Panc1 (cell line): ENCODE results near the gene IHH. TPM values are rescaled to one million over a fixed set of nuclear protein-coding genes. Genes with fewer than 3 reads are reported as not detected.

Experiments used
- ATAC-seq: fragments of 200-7000 bp; cut with Tn5 transposase; 2 replicates; pipeline ENCODE4 v1.9.1; 2020; ENCODE audit warnings: mild to moderate bottlenecking, moderate library complexity
- BruUV-seq: library from RNA; stranded (reverse); fragments of 400-500 nt; replicated peaks from 2 replicates; lab custom pipeline; 2021; lab: Mats Ljungman, UMichigan
- CTCF ChIA-PET: fragments of 300-600 bp; sonication (Branson Sonifier 250); formaldehyde crosslinking; loops from one replicate; lab custom pipeline; 2022; ENCODE audit warnings: antibody characterized with exemption; lab: Charles Lee
- POLR2A ChIA-PET: fragments of 300-600 bp; sonication (Branson Sonifier 250); formaldehyde crosslinking; loops from one replicate; lab custom pipeline; 2022; ENCODE audit warnings: antibody characterized with exemption; lab: Charles Lee
- DNase-seq: peaks from one replicate; pipeline ENCODE4 v3.0.0-alpha.2; 2010; ENCODE audit warnings: low read depth, low spot score
- H3K27ac ChIP-seq: 2 replicates; pipeline ENCODE4 v1.5.1; 2011; ENCODE audit warnings: mild to moderate bottlenecking, low read length, inconsistent platforms
- H3K27me3 ChIP-seq: fragments of 200-500 bp; sonication (Bioruptor generic); 2 replicates; pipeline ENCODE4 v1.6.0; 2014; ENCODE audit warnings: low read length, inconsistent platforms; ENCODE audit not compliant: control insufficient read depth, insufficient read depth
- H3K36me3 ChIP-seq: fragments of 200-500 bp; sonication (Bioruptor generic); 2 replicates; pipeline ENCODE4 v1.5.1; 2014; ENCODE audit warnings: inconsistent platforms, mild to moderate bottlenecking, low read length, moderate library complexity; ENCODE audit not compliant: control insufficient read depth, insufficient read depth
- H3K4me1 ChIP-seq: 2 replicates; pipeline ENCODE4 v1.5.1; 2011; ENCODE audit warnings: inconsistent platforms, mild to moderate bottlenecking, low read length, moderate library complexity; ENCODE audit not compliant: control insufficient read depth, insufficient read depth
- H3K4me3 ChIP-seq, 2 experiments: 2 replicates each; pipeline ENCODE4 v1.5.1; 2011 to 2012; ENCODE audit warnings: low read depth in 2 of 2, low read length in 2 of 2, mild to moderate bottlenecking in 2 of 2, inconsistent platforms in 1 of 2, moderate library complexity in 1 of 2
- H3K9me3 ChIP-seq: fragments of 200-500 bp; sonication (Bioruptor generic); 2 replicates; pipeline ENCODE4 v1.5.1; 2014; ENCODE audit warnings: low read depth, mild to moderate bottlenecking, inconsistent platforms, low read length, moderate library complexity; ENCODE audit not compliant: control insufficient read depth, insufficient read depth
- CTCF ChIP-seq: fragments of 450-650 bp; IDR thresholded peaks from 2 replicates; pipeline ENCODE4 v1.5.1; 2017; ENCODE audit warnings: mild to moderate bottlenecking
- POLR2AphosphoS5 ChIP-seq: IDR thresholded peaks from 2 replicates; pipeline ENCODE4 v1.6.1; 2012; ENCODE audit warnings: mild to moderate bottlenecking, low read depth, low read length, moderate library complexity
- REST ChIP-seq, 2 experiments: IDR thresholded peaks; 2 replicates each; pipeline ENCODE4 v1.6.1; 2011 to 2012; ENCODE audit warnings: low read depth in 2 of 2, control low read depth in 1 of 2, low read length in 1 of 2, mild to moderate bottlenecking in 1 of 2, moderate library complexity in 1 of 2; ENCODE audit not compliant: insufficient read depth in 1 of 2
- SIN3A ChIP-seq: IDR thresholded peaks from 2 replicates; pipeline ENCODE4 v1.6.1; 2012; ENCODE audit warnings: low read depth, mild to moderate bottlenecking, low read length, moderate library complexity, borderline replicate concordance; ENCODE audit not compliant: insufficient read depth
- TCF7L2 ChIP-seq: IDR thresholded peaks from 2 replicates; pipeline ENCODE4 v1.6.1; 2011; ENCODE audit warnings: mild to moderate bottlenecking, low read depth, low read length, inconsistent platforms
- in situ Hi-C: cut with HindIII; loops from 2 replicates; pipeline ENCODE4 v1.10.0; 2016; ENCODE audit warnings: low sequenced_read_pairs, low pct_unique_long_range_greater_than_20kb
- intact Hi-C: fragments of 100-400 bp; cut with micrococcal nuclease; formaldehyde crosslinking; loops from one replicate; pipeline ENCODE4 v1.10.0; 2022; ENCODE audit not compliant: unreplicated experiment
- total RNA-seq: library from RNA; stranded (reverse); gene quantifications from one replicate; pipeline ENCODE4 v1.2.1, GENCODE V29; 2021; ENCODE audit not compliant: unreplicated experiment

Gene IHH
- total RNA-seq, 1 experiment from 2014 or later: 0.23 TPM

GRCh38 chr2:219090436-219091299 lies 29.9 kb upstream of the IHH start:
- Histone ChIP-seq H3K9me3 (no peaks in the 10 kb centered on the region), H3K4me3 (no peak overlapping the region), H3K4me1 (no peaks in the 10 kb centered on the region), H3K36me3 (no peaks in the 10 kb centered on the region), H3K27ac (no peak overlapping the region), H3K27me3 (no peaks in the 10 kb centered on the region)
- intact Hi-C loops (no loop called here), in situ Hi-C loops (no loop called here)
- TF ChIP-seq TCF7L2 (no peak), POLR2AphosphoS5 (no peak)
- ATAC-seq (no peak), DNase-seq (no peak)
- ChIA-PET CTCF (no interaction called here), POLR2A (no interaction called here)
- BruUV-seq: no TSS peak

GRCh38 chr2:219089330-219089729 lies 28.6 kb upstream of the IHH start:
- DNase-seq: no peak
- in situ Hi-C loops (no loop called here), intact Hi-C loops (no loop called here)
- no peaks in the 10 kb centered on the region for H3K36me3 ChIP-seq
- no peaks in the 10 kb centered on the region for H3K9me3 ChIP-seq
- no peaks in the 10 kb centered on the region for H3K4me1 ChIP-seq
- H3K27me3 ChIP-seq: no peaks in the 10 kb centered on the region
- POLR2A ChIA-PET: no interaction called here
- H3K4me3 ChIP-seq: no peak overlapping the region
- H3K27ac ChIP-seq: no peak overlapping the region
- no peak for ATAC-seq
- no TSS peak for BruUV-seq
- CTCF ChIA-PET: no interaction called here
- no peak for TF ChIP-seq SIN3A
- no peak for TF ChIP-seq REST (IDR thresholded peaks at IDR 0.05; ENCODE audit: insufficient read depth in 1 of 2, low read depth in 2 of 2, low read length in 1 of 2)
- no peak for TF ChIP-seq POLR2AphosphoS5
- TF ChIP-seq CTCF: no peak
- no peak for TF ChIP-seq TCF7L2

GRCh38 chr2:219087848-219088247 lies 27.1 kb upstream of the IHH start:
- in situ Hi-C loops: no loop called here
- no peak overlapping the region for H3K27ac ChIP-seq
- CTCF ChIA-PET: no interaction called here
- POLR2A ChIA-PET: interaction anchor here (0.7 kb wide), 1 partner anchor 11 kb away, joined by 4 read pairs; no protein-coding TSS in a partner anchor
- intact Hi-C loops: no loop called here
- H3K27me3 ChIP-seq: no peaks in the 10 kb centered on the region
- DNase-seq (no peak), ATAC-seq (no peak)
- no peaks in the 10 kb centered on the region for H3K9me3 ChIP-seq
- TF ChIP-seq SIN3A: no peak
- TF ChIP-seq POLR2AphosphoS5: no peak
- TF ChIP-seq TCF7L2: no peak
- no peak for TF ChIP-seq CTCF
- TF ChIP-seq REST (IDR thresholded peaks at IDR 0.05; ENCODE audit: insufficient read depth in 1 of 2, low read depth in 2 of 2, low read length in 1 of 2): no peak
- BruUV-seq: no TSS peak
- no peaks in the 10 kb centered on the region for H3K36me3 ChIP-seq
- no peaks in the 10 kb centered on the region for H3K4me1 ChIP-seq
- H3K4me3 ChIP-seq: no peak overlapping the region
